Measurements from ENCODE around the gene ARHGAP9. TPM values are rescaled to one million over a fixed set of nuclear protein-coding genes. Genes with fewer than 3 reads are reported as not detected.

The ARHGAP9 gene
- total RNA-seq, 1 donor from 2014 or later: not detected

- no peak for TF ChIP-seq CTCF (IDR thresholded peaks at IDR 0.05; ENCODE audit: unreplicated experiment)
- no peak for DNase-seq (ENCODE audit: low spot score in 2 of 2, unreplicated experiment in 2 of 2)
- H3K36me3 Mint-ChIP-seq: no peaks in the 10 kb centered on the region
- H3K4me1 Mint-ChIP-seq: peaks cover 12% of the 10 kb centered on the region
- H3K27ac Mint-ChIP-seq: peak overlapping the region; percentile 67
- H3K27me3 Mint-ChIP-seq (ENCODE audit: low read depth): peaks cover 29% of the 10 kb centered on the region
- no peak overlapping the region for H3K4me3 Mint-ChIP-seq
- H3K9me3 Mint-ChIP-seq: no peaks in the 10 kb centered on the region
Measured at GRCh38 chr12:57483466-57483865, 3.8 kb upstream of the ARHGAP9 start.

DNA sequence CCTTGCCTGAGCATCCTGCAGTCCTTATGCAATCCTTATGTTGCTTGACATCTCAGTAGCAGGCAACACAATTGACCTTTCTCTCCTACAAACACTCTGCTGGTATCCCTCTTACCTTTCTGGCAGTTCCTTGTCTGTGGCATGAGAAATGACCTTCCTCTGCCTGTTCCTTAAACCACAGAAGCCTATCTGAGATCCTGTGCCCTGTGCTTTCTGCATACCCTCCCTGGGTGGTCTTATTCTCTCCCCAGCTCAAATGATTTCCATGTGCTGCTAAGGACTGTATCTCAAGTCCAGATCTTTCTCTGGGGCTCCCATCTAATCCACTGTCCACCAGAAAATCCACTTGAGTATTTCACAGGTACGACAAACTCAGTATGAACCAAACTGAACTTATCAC is 2.0 kb upstream of the ARHGAP9 start:
- H3K4me3 Mint-ChIP-seq: no peak overlapping the region
- no peaks in the 10 kb centered on the region for H3K9me3 Mint-ChIP-seq
- H3K36me3 Mint-ChIP-seq: no peaks in the 10 kb centered on the region
- peaks cover 15% of the 10 kb centered on the region for H3K4me1 Mint-ChIP-seq
- H3K27me3 Mint-ChIP-seq (ENCODE audit: low read depth): peaks cover 47% of the 10 kb centered on the region
- no peak overlapping the region for H3K27ac Mint-ChIP-seq
- no peak for TF ChIP-seq CTCF (IDR thresholded peaks at IDR 0.05; ENCODE audit: unreplicated experiment)
- DNase-seq (ENCODE audit: low spot score in 2 of 2, unreplicated experiment in 2 of 2): no peak

GRCh38 chr12:57479043-57479375 is 657 bp downstream of the ARHGAP9 start:
- no peak for DNase-seq (ENCODE audit: low spot score in 2 of 2, unreplicated experiment in 2 of 2)
- Mint-ChIP-seq H3K36me3 (no peaks in the 10 kb centered on the region), H3K27me3 (ENCODE audit: low read depth) (peaks cover 73% of the 10 kb centered on the region), H3K4me1 (peaks cover 30% of the 10 kb centered on the region), H3K4me3 (no peak overlapping the region), H3K27ac (no peak overlapping the region), H3K9me3 (no peaks in the 10 kb centered on the region)
- TF ChIP-seq CTCF (IDR thresholded peaks at IDR 0.05; ENCODE audit: unreplicated experiment): no peak

DNA sequence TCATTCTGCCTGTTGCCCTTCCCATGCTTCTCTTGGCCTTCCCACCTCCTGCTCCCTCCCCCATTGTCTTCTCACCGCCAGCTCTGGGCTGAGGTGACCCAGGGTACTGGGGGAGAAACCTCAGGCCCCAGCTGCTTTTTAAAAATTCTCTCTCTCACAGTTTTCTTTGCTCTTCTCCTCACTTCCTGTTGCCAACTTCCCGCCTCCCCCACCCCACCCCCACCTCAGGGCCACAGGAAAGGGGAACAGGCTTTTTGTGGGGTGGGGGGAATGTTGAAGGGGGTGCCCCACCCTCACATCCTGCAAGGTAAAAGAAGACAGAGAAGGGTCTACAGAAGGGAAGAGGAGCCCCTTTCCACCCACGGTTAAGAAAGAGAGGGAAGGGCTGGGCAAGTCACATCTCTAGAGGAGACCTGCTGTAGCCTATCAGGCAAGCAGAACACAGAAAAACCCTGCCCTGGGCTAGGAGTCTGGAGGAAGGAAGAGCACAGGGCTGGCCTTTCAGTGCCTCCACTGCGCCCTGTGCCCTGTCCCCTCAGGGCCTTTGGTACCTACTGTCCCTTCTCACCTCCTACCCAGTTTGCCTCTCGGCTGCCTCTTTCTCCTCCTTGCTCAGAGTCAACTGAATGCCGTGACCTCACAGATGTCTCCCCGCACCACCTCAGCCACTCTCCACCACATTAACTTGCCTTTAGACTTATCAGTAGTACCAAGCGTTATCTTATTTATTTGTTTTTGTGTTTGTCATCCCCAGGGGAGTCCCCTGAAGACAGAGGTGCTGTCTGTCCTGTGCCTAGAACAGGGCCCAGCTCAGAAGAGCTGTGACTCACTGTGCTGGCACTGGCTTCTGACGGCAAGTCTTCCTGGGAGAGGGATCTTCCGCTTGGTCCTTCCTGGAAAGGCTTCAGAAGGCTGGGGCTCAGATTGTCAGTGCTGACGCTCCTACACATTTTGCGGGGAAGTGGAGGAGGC is 1.7 kb downstream of the ARHGAP9 start:
- H3K27me3 Mint-ChIP-seq (ENCODE audit: low read depth): peaks cover 83% of the 10 kb centered on the region

DNA sequence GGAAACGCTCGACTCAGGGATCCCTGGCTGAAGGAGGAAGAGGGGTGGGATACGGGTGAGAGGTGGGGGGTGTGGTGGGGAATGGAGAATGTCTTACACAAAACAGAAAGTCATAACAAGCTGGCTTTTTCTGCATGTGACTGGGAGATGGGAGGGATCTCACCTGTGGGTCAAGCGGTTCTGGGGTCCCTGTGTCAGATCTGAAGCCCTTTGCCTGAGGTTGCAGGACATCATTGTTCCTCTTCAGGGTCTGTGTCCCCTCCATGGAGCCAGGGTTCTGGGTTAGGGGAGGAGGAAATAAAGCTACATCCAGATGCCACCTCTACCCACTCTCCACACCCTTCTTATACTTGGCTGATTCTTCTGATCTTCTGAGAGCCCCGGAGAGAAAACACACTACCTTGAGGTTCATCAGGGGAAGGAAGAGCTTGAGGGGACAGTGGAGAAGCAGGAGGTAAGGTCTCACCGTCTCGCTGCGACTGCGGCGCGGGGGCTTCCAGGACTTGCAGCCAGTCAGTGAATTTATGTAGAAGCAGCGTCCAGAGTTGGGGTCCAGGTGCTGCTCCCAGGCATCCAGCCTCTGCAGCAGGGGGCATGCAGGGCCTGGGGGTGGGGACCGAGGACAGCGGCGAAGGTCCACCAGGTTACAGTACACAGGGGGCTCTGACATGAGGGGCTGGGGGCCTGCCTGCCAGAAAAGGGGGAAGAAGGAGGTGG is 2.5 kb downstream of the ARHGAP9 start:
- no peak for DNase-seq (ENCODE audit: low spot score in 2 of 2, unreplicated experiment in 2 of 2)
- H3K36me3 Mint-ChIP-seq: no peaks in the 10 kb centered on the region
- H3K27ac Mint-ChIP-seq: no peak overlapping the region
- no peaks in the 10 kb centered on the region for H3K9me3 Mint-ChIP-seq
- peaks cover 91% of the 10 kb centered on the region for H3K27me3 Mint-ChIP-seq (ENCODE audit: low read depth)
- H3K4me3 Mint-ChIP-seq: peak overlapping the region; percentile 28
- peaks cover 23% of the 10 kb centered on the region for H3K4me1 Mint-ChIP-seq
- TF ChIP-seq CTCF (IDR thresholded peaks at IDR 0.05; ENCODE audit: unreplicated experiment): no peak

More for the DNA sequence above, 1.7 kb downstream of the ARHGAP9 start:
- H3K36me3 Mint-ChIP-seq: no peaks in the 10 kb centered on the region
- peaks cover 24% of the 10 kb centered on the region for H3K4me1 Mint-ChIP-seq
- no peak for DNase-seq (ENCODE audit: low spot score in 2 of 2, unreplicated experiment in 2 of 2)
- no peak for TF ChIP-seq CTCF (IDR thresholded peaks at IDR 0.05; ENCODE audit: unreplicated experiment)
- H3K9me3 Mint-ChIP-seq: no peaks in the 10 kb centered on the region
- H3K4me3 Mint-ChIP-seq: no peak overlapping the region
- H3K27ac Mint-ChIP-seq: no peak overlapping the region

All from mesothelial cell of epicardium (in vitro differentiated cells).